Lung (tissue), 12 donors: ENCODE results near the gene IL22RA1. TPM values are rescaled to one million over a fixed set of nuclear protein-coding genes. Genes with fewer than 3 reads are reported as not detected.

Source experiments
- ATAC-seq: fragments of 200-7000 bp; cut with Tn5 transposase; one replicate; pipeline ENCODE4 v1.9.1; 2020; ENCODE audit warnings: moderate number of reproducible peaks; ENCODE audit not compliant: insufficient read depth, low FRiP score
- DNase-seq, 3 donors: peaks; one replicate each; pipeline ENCODE4 v3.0.0-alpha.2; 2013 to 2017
- H3K27ac ChIP-seq, 2 donors: one replicate each; pipeline ENCODE4 v1.5.1; 2013; ENCODE audit warnings: mild to moderate bottlenecking in 2 of 2, moderate library complexity in 2 of 2, control low read depth in 1 of 2, inconsistent platforms in 1 of 2, low read depth in 1 of 2, low read length in 1 of 2
- H3K27me3 ChIP-seq, 3 donors: one replicate each; pipeline ENCODE4 v1.5.1; 2013; ENCODE audit warnings: low read length in 2 of 3; ENCODE audit not compliant: control insufficient read depth in 3 of 3, insufficient read depth in 3 of 3
- H3K36me3 ChIP-seq, 4 donors: one replicate each; pipeline ENCODE4 v1.5.1; 2013; ENCODE audit warnings: low read length in 4 of 4, mild to moderate bottlenecking in 1 of 4, moderate library complexity in 1 of 4; ENCODE audit not compliant: control insufficient read depth in 4 of 4, insufficient read depth in 4 of 4
- H3K4me1 ChIP-seq, 5 donors: one replicate each; pipeline ENCODE4 v1.5.1; 2013; ENCODE audit warnings: low read length in 5 of 5, mild to moderate bottlenecking in 2 of 5, moderate library complexity in 1 of 5; ENCODE audit not compliant: control insufficient read depth in 5 of 5, insufficient read depth in 5 of 5
- H3K4me3 ChIP-seq: one replicate; pipeline ENCODE4 v1.5.1; 2013; ENCODE audit warnings: mild to moderate bottlenecking, control low read depth, moderate library complexity
- H3K9ac ChIP-seq, 2 donors: one replicate each; pipeline ENCODE4 v1.5.1; 2013; ENCODE audit warnings: low read length in 2 of 2, control low read depth in 1 of 2; ENCODE audit not compliant: insufficient read depth in 1 of 2
- H3K9me3 ChIP-seq, 4 donors: one replicate each; pipeline ENCODE4 v1.5.1; 2013; ENCODE audit warnings: low read length in 3 of 4, mild to moderate bottlenecking in 1 of 4, moderate library complexity in 1 of 4; ENCODE audit not compliant: control insufficient read depth in 4 of 4, insufficient read depth in 3 of 4
- WGBS, 2 donors: extraction: QIAGEN DNeasy Blood & Tissue Kit; methylation state at CpG; one replicate each; pipeline ENCODE4 v1.1.7; 2013; 5-methylcytosine and 5-hydroxymethylcytosine counted together
- polyA plus RNA-seq, 2 donors: library from polyadenylated mRNA; stranded (reverse); fragments of 200-250 nt; gene quantifications; one replicate each; pipeline ENCODE4 v1.2.1, GENCODE V29; 2013
- total RNA-seq, 2 donors: library from RNA; depleted of rRNA in 1 of 2; stranded (reverse); fragments of >200 nt in 1 of 2; gene quantifications; one replicate each; pipeline ENCODE4 v1.2.1, GENCODE V29; 2014 to 2021
- TF ChIP-seq, protein P1 (sequence below): IDR thresholded peaks from 2 replicates; pipeline ENCODE4 v1.5.1; 2012; ENCODE audit warnings: mild to moderate bottlenecking; ENCODE audit errors: control extremely low read depth, extremely low read depth
- donor health status: control.
- donor health status: control.
- donor health status: Bipolar disorder and iron deficiency.
- donor health status: healthy.
- donor health status: DM: yes; HTN: yes; CAD: no.

IL22RA1 gene
- total and polyA plus RNA-seq, 4 donors: 0.09 to 1.0 (median 0.23) TPM

DNA sequence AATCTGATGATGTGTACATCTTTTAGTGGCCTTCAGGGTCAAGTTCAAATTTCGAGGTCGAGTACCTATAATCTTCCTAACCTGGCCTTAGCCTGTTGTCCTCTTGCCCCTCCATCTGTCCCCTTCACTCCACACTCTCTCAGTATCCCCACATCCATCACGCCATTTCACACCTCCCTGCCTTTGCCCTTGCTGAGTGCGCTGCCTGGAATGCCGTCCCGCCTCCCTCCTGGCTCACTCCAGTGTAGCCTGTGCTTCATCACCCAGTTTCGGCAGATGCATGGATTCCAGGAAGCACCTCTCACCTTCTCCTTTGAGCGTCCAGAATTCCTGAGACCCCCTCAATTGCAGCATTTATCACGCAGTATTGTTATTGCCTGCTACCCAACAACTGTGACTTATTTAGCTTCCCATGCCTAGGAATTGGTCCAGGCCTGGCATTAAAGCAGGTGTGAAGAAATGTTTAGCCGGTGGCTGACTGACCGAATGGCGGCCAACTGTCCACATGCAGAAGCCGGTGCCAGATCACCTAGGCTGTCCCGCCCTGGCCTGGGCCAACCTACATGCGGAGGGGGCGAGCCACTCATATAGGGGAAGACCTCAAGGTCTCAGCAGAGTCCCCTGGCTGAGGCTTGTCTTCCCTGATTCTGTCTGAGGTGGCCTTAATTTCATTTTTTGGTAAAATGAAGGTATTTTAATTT, 65.5 kb downstream of the IL22RA1 start:
- ATAC-seq (no peak), DNase-seq (no peak)
- Histone ChIP-seq H3K27me3 (no peaks in the 10 kb centered on the region), H3K27ac (peak overlapping the region in 1 of 2 donors; percentile 50), H3K4me3 (no peak overlapping the region), H3K36me3 (no peaks in the 10 kb centered on the region), H3K9me3 (no peaks in the 10 kb centered on the region), H3K9ac (no peak overlapping the region), H3K4me1 (no peaks in the 10 kb centered on the region)
- WGBS, 2 donors: 87 to 90% methylated on average over 16 of the region's 16 CpGs
- TF ChIP-seq, protein P1, sequence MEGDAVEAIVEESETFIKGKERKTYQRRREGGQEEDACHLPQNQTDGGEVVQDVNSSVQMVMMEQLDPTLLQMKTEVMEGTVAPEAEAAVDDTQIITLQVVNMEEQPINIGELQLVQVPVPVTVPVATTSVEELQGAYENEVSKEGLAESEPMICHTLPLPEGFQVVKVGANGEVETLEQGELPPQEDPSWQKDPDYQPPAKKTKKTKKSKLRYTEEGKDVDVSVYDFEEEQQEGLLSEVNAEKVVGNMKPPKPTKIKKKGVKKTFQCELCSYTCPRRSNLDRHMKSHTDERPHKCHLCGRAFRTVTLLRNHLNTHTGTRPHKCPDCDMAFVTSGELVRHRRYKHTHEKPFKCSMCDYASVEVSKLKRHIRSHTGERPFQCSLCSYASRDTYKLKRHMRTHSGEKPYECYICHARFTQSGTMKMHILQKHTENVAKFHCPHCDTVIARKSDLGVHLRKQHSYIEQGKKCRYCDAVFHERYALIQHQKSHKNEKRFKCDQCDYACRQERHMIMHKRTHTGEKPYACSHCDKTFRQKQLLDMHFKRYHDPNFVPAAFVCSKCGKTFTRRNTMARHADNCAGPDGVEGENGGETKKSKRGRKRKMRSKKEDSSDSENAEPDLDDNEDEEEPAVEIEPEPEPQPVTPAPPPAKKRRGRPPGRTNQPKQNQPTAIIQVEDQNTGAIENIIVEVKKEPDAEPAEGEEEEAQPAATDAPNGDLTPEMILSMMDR: no peak

DNA sequence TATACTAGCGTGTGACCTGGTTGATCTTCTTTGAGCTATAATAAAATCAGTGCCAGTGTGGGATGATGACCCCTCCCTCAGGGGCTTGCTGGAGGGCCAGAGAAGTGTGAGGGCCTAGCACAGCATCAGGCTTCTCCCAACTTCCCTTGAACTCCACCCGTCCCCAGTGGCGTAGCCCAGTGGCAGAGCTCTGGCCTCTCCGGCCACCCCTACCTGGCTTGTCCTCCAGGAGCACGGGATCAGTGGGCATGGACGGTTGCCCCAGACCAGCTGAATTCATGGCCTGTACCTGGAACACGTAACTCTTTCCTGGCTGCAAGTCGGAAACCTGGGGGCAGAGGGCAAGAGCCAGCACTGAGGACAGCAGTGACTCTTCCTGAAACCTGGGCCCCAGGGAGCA, 67.0 kb downstream of the IL22RA1 start:
- Histone ChIP-seq H3K9me3 (no peaks in the 10 kb centered on the region), H3K27me3 (no peaks in the 10 kb centered on the region), H3K4me1 (no peaks in the 10 kb centered on the region), H3K9ac (no peak overlapping the region), H3K27ac (no peak overlapping the region), H3K36me3 (no peaks in the 10 kb centered on the region), H3K4me3 (no peak overlapping the region)
- ATAC-seq: no peak
- WGBS, 2 donors: 90 to 95% methylated on average over 8 of the region's 8 CpGs
- no peak for DNase-seq
- TF ChIP-seq, protein P1: no peak

DNA sequence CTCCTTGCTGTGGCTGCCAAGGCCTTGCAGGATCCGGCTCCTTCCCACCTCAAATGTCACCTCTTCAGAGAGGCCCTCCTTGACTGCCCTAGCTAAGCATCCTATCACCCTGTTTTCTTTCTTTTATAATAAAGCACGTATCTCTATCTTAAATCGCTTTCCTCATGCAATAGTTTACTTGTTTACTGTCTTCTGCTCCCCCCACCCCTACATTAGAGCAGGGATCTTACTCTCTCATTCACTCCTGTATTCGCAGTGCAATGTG, 67.4 kb downstream of the IL22RA1 start:
- no peaks in the 10 kb centered on the region for H3K4me1 ChIP-seq
- no peak for ATAC-seq
- H3K9ac ChIP-seq: no peak overlapping the region
- no peaks in the 10 kb centered on the region for H3K36me3 ChIP-seq
- no peaks in the 10 kb centered on the region for H3K9me3 ChIP-seq
- WGBS, 2 donors: 83 to 93% methylated on average over 4 of the region's 4 CpGs
- H3K4me3 ChIP-seq: no peak overlapping the region
- no peak overlapping the region for H3K27ac ChIP-seq
- H3K27me3 ChIP-seq: no peaks in the 10 kb centered on the region
- TF ChIP-seq, protein P1: no peak
- DNase-seq: no peak
